ENCODE measurements around the gene HFE. TPM values are rescaled to one million over a fixed set of nuclear protein-coding genes. Genes with fewer than 3 reads are reported as not detected.

The HFE gene
- total RNA-seq, 4 donors from 2014 or later: 5.9 to 11.0 (median 9.0) TPM

DNA sequence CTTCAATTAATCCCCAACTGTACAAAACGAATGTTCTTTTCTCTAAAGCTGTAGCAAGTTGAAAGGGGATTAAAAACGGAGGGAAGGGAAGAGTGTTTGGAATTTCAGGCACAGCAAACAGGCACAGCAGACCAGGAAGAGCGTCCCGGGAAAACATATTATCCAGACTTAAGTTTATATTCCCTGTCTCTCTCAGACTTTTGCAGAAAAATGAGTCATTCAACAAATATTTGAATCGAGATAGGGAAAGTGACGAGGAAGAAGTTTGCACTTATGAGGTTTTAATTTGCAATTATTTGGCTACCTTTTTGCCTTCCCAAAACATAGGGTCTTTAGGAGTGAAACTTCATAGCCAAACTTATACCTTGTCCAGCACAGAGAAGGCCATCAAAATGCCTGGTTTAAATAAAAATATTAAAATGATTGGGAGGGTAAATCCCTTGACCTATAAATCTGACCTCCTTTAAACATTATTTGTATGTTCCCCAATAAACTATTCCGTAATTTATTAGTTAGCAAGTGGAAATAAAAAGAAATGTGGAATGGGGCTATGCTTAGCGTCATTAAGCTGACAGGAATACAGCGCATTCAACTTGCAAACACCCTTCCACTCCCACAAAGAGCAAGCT lies 16.0 kb downstream of the HFE start:
- no peak for DNase-seq (ENCODE audit: low spot score in 2 of 2)
- no peaks in the 10 kb centered on the region for H3K27me3 ChIP-seq
- TF ChIP-seq POLR2A (IDR thresholded peaks at IDR 0.05): no peak
- TF ChIP-seq EP300 (IDR thresholded peaks at IDR 0.05): no peak
- TF ChIP-seq, protein P1, sequence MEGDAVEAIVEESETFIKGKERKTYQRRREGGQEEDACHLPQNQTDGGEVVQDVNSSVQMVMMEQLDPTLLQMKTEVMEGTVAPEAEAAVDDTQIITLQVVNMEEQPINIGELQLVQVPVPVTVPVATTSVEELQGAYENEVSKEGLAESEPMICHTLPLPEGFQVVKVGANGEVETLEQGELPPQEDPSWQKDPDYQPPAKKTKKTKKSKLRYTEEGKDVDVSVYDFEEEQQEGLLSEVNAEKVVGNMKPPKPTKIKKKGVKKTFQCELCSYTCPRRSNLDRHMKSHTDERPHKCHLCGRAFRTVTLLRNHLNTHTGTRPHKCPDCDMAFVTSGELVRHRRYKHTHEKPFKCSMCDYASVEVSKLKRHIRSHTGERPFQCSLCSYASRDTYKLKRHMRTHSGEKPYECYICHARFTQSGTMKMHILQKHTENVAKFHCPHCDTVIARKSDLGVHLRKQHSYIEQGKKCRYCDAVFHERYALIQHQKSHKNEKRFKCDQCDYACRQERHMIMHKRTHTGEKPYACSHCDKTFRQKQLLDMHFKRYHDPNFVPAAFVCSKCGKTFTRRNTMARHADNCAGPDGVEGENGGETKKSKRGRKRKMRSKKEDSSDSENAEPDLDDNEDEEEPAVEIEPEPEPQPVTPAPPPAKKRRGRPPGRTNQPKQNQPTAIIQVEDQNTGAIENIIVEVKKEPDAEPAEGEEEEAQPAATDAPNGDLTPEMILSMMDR (IDR thresholded peaks at IDR 0.05): no peak
- H3K4me3 ChIP-seq: peak overlapping the region in 1 of 4 donors; percentile 62
- peak overlapping the region in 3 of 4 donors; percentile 67 to 90 (median 79) for H3K27ac ChIP-seq
- H3K36me3 ChIP-seq: no peaks in the 10 kb centered on the region
- 15 to 16% methylated on average over 9 of the region's 9 CpGs for WGBS, 2 donors
- H3K4me1 ChIP-seq: peaks cover 0 to 12% (median 0%) of the 10 kb centered on the region in 4 donors
- no peaks in the 10 kb centered on the region for H3K9me3 ChIP-seq

DNA sequence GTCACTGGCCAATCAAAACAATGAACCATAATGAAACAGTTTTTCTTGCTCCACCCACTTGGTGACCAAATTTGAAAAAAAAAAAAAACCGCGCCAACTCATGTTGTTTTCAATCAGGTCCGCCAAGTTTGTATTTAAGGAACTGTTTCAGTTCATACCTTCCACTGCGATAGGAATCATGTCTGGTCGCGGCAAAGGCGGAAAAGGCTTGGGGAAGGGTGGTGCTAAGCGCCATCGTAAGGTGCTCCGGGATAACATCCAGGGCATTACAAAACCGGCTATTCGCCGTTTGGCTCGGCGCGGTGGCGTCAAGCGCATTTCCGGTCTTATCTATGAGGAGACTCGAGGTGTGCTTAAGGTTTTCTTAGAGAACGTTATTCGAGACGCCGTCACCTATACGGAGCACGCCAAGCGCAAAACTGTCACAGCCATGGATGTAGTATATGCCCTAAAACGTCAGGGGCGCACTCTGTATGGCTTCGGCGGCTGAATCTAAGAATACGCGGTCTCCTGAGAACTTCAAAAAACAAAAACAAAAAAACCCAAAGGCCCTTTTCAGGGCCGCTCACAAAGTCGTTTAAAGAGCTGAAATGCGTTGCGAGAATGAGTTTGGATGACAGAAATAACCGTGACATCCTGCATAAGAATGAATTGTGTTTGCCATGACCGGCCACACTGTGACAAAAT lies 16.7 kb downstream of the HFE start:
- WGBS, 2 donors: 1 to 2% methylated on average over 39 of the region's 39 CpGs
- TF ChIP-seq, protein P1 (IDR thresholded peaks at IDR 0.05): peak; percentile 16 to 65 (median 45)
- peak; percentile 89 to 100 for TF ChIP-seq EP300 (IDR thresholded peaks at IDR 0.05)
- peak; percentile 90 to 92 for TF ChIP-seq POLR2A (IDR thresholded peaks at IDR 0.05)
- H3K36me3 ChIP-seq: no peaks in the 10 kb centered on the region

DNA sequence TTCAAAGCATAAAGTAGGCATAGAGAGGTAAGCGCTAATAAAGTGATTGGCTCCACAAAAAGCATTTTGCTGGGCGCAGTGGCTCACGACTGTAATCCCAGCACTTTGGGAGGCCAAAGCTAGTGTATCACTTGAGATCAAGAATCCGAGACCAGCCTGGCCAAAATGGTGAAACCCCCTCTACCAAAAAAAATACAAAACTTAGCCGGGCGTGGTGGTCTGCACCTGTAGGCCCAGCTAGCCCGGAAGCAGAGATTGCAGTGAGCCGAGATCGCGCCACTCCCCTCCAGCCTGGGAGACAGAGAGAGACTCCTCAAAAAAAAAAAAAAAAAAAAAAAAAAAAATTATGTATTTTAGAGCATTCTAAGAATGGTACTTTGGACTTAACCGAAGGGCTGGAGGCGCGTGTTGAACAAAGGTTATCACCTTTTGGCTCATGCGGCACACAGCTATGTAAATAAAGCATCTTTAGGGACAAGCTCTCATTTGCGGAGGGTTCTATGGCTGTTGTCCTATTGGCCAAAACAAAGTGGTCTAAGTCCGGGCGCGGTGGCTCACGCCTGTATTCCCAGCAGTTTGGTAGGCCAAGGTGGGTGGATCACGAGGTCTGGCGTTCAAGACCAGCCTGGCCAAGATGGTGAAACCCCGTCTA lies 17.4 kb downstream of the HFE start:
- Histone ChIP-seq H3K9me3 (no peaks in the 10 kb centered on the region), H3K36me3 (no peaks in the 10 kb centered on the region), H3K27me3 (no peaks in the 10 kb centered on the region), H3K4me1 (peaks cover 0 to 12% (median 0%) of the 10 kb centered on the region in 4 donors), H3K4me3 (peak overlapping the region; percentile 34 to 62 (median 40)), H3K27ac (peak overlapping the region in 3 of 4 donors; percentile 83 to 95 (median 90))
- no peak for TF ChIP-seq POLR2A (IDR thresholded peaks at IDR 0.05)
- TF ChIP-seq EP300 (IDR thresholded peaks at IDR 0.05): no peak
- TF ChIP-seq, protein P1 (IDR thresholded peaks at IDR 0.05): no peak
- WGBS, 2 donors: 39 to 48% methylated on average over 21 to 22 of the region's 22 CpGs
- DNase-seq (ENCODE audit: low spot score in 2 of 2): no peak

More for the DNA sequence above, 16.7 kb downstream of the HFE start:
- no peaks in the 10 kb centered on the region for H3K27me3 ChIP-seq
- H3K4me3 ChIP-seq: peak overlapping the region; percentile 34 to 62 (median 40)
- peak overlapping the region; percentile 26 to 95 (median 86) for H3K27ac ChIP-seq
- peaks cover 0 to 12% (median 0%) of the 10 kb centered on the region in 4 donors for H3K4me1 ChIP-seq
- no peaks in the 10 kb centered on the region for H3K9me3 ChIP-seq
- DNase-seq (ENCODE audit: low spot score in 2 of 2): peak; percentile 89 to 93

DNA sequence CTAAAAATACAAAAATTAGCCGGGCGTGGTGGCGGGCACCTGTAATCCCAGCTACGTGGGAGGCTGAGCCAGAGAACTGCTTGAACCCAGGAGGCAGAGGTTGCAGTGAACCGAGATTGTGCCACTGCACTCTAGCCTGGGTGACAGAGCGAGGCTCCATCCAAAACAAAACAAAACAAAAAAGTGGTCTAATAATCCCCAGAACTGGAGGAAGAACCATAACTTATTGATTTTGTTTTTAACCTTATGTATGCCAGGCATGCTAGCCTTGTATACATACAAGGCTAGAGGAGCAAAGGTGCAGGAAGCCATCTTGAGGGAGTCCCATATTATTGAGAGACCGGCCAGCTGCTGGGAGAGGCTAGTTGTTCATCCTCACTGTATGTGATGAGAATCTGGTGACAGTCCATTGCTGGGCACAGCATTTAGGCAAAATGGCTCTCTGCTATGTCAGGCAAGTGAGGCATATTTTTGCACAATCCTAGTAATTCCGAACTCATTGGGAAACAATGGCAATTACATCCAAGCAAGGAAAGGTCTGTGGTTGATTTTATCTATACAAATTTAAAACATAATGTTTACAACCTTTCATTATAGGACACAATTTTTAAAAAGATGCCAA lies 18.0 kb downstream of the HFE start:
- no peaks in the 10 kb centered on the region for H3K36me3 ChIP-seq
- no peaks in the 10 kb centered on the region for H3K27me3 ChIP-seq
- TF ChIP-seq, protein P1 (IDR thresholded peaks at IDR 0.05): no peak
- TF ChIP-seq POLR2A (IDR thresholded peaks at IDR 0.05) (no peak), EP300 (IDR thresholded peaks at IDR 0.05) (no peak)
- no peak for DNase-seq (ENCODE audit: low spot score in 2 of 2)
- no peaks in the 10 kb centered on the region for H3K9me3 ChIP-seq
- WGBS, 2 donors: 87 to 90% methylated on average over 8 of the region's 8 CpGs
- peaks cover 0 to 12% (median 0%) of the 10 kb centered on the region in 4 donors for H3K4me1 ChIP-seq
- no peak overlapping the region for H3K4me3 ChIP-seq
- H3K27ac ChIP-seq: no peak overlapping the region
